Skeletal muscle cell (primary cell): Measurements from ENCODE around the gene TMEM179B.
"Not testable (repeated sequence)": the region's sequence is repeated elsewhere in the genome, so short reads cannot be mapped to it uniquely, and the experiment has no call there.

Source experiments
- DNase-seq: peaks from one replicate; pipeline ENCODE4 v3.0.0-alpha.2; 2010; ENCODE audit warnings: low read depth
- H3K4me3 ChIP-seq: 2 replicates; pipeline ENCODE4 v1.5.1; 2011; ENCODE audit warnings: low read depth, mild to moderate bottlenecking, control low read depth, low read length, moderate library complexity

TMEM179B gene

DNA sequence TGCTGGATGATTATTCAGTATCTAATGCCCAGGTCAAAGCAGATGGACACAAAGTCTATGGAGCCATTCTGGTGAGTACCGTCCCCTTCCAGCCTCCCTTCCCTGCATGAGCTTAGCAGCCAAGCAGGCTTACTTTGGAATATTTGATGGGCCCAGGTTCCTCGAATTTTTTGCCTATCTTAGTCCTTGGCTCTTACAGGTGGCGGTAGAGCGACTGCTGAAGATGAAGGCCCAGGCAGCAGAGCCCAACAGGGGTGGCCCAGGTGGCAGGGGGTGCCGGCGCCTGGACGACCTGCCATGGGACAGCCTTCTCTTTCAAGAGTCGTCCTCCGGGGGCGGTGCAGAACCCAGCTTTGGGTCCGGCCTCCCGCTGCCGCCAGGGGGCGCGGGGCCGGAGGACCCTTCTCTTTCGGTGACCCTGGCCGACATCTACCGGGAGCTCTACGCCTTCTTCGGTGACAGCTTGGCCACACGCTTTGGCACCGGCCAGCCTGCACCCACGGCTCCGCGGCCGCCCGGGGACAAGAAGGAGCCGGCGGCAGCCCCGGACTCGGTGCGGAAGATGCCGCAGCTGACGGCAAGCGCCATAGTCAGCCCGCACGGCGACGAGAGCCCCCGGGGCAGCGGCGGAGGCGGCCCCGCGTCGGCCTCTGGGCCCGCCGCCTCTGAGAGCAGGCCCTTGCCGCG, 741 bp upstream of the TMEM179B start:
- no peak for DNase-seq

DNA sequence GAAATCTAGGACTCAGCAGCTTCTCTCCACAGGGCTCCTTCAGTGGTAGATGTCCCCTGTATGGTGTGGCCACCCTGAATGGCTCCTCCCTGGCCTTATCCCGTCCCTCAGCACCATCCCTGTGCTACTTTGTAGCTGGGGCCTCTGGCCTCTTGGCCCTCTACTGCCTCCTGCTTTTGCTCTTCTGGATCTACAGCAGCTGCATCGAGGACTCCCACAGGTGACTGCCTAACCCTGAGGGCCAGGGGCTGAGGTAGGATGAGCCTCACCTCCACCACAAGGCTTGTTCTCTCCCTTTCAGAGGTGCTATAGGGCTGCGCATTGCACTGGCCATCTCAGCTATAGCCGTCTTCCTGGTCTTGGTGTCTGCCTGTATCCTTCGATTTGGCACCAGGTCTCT, 1.8 kb downstream of the TMEM179B start:
- no peak overlapping the region for H3K4me3 ChIP-seq
- no peak for DNase-seq

More for the DNA sequence above, 741 bp upstream of the TMEM179B start:
- H3K4me3 ChIP-seq, result peak overlapping the region; percentile 94

DNA sequence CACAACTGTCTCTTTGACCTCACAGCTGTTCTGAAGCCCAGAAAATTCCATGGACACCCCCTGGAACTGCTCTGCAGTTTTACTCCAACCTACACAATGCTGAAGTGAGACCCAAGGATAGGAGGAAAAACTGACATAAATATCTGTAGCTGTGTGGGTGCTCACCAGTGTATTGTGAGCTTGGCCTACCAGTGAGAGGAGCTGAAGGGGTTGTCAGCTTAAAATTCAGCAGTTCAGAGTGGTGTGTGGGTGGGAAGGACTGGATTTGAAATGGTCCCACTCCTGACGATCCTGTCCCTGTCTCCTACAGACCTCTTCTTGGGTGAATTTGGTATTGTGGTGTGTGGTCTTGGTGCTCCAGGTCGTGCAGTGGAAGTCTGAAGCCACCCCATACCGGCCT, 2.4 kb downstream of the TMEM179B start:
- no peak for DNase-seq

DNA sequence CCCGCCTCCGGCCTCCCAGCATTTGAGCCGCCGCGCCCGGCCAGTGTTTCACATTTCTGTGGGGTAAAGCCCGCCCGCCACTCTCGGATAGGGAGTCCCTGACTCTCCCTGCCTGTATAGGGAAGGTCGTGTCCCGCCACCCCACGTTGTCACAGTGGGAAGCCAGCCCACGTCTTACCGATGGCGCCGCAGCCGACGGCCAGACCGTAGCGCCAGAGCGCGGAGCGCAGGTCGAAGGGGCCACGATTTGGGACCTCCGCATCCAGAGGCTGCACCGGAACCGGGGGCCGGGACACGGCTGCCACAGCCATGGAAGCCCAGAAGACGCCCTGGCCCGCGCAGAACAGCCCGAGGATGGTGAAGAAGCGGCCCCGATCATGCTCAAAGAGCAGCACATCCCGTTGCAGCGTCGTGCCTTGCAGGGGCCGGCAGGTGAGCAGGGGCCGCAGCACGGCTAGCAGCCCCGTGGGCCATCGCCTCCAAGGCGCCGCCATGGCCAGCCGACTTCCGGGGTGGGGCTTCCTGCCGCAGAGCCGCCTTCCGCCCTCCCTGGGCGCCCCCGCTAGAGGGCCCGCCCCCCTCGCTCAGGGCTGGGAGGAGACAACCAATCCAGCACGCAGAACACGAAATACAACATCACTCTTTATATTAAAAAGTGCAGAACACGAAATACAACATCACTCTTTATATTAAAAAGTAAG, 4.4 kb downstream of the TMEM179B start, which contains the start of gene TMEM223:
TMEM223 (minus strand) TSS at position 506 of the 701 bp plus-strand sequence; CDS start at position 494, 12 bp downstream.
- DNase-seq, result no peak
- peak within 1 kb of the TSS; percentile 77 for H3K4me3 ChIP-seq

More for the DNA sequence above, 2.4 kb downstream of the TMEM179B start:
- H3K4me3 ChIP-seq, result no peak overlapping the region

DNA sequence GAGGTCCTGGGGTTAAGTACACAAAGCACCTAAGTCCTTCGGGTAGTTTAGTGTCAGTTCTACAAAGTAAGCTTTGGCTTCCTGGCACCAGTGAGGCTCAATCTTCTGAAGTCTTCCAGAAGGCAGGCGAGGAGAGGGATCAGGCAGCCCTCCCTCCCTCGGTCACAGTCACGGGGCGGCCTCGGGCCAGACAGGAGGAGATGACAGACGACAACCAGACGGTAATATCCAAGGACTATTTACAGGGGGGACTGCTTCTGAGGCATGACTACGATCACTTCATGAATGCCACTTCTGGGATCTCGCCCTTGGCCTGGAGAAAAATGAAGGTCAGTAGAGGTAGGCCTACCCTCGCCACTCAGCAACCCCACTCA, 5.0 kb downstream of the TMEM179B start:
- H3K4me3 ChIP-seq, result peak overlapping the region; percentile 77
- no peak for DNase-seq

DNA sequence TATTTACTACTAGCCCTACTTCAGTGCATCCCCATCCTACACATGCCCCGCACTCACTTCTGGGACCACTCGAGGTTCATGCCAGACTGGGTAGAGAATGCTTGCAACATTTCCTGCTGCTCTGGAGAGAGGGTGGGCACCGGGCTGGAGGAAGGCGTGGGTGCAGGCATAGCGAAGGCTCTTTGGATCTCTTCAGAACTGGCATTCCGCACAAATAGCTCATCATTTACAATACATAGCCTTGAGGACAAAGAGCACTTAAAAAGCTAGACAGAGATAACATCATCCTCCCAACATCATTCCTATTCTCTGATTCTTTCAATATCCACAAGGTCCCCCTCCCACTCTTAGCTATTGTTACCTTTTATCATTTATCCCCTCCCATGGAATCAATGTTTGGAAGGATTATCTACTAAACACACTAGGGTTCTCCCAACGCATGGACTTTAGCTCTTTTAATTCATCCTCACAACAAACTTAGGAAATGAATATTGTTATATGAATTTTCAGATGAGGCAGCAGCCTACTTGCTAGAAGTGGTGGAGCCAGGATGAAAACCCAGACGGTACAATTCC, 7.1 kb downstream of the TMEM179B start:
- no peak for DNase-seq
- no peak overlapping the region for H3K4me3 ChIP-seq

DNA sequence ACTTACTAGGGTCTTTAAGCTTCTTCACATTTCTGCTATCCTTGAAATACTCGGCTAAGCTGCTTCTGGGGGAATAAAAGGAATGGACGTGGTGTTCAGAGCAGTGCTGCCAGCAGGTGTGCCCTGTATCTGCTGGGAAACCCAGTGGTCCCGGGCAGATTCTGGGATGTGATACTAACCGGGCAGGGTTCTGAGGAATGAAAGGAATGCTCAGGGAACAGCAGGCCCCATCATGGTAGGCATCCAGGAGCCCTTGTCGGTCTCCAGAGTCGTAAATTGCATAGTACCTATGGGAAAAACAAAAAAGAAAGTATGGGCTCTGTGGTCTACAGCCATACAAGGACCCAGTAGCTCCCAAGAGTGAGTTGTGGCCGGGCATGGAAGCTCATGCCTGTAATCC, 9.1 kb downstream of the TMEM179B start:
- no peak overlapping the region for H3K4me3 ChIP-seq
- DNase-seq, result no peak

DNA sequence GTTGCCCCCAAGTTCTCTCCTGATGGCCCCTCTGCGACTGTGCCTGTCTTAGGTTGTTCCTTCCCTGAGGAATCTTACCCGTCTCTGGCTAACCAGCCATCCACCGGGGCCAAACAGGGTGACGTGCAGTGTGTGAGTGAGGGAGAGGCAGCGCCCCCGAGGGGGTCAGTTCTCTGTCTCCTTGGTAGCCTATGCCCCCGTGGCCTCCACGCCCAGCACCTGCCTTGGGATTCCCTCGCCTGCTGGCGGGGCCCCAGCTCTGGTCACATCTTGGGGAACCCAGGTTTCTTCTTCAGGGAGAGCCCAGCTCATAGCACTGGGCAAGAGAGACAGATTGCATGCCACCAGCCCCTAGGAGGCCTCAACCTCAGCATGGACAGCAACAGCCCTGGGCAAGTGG, 12.3 kb downstream of the TMEM179B start:
- DNase-seq, result no peak
- no peak overlapping the region for H3K4me3 ChIP-seq

DNA sequence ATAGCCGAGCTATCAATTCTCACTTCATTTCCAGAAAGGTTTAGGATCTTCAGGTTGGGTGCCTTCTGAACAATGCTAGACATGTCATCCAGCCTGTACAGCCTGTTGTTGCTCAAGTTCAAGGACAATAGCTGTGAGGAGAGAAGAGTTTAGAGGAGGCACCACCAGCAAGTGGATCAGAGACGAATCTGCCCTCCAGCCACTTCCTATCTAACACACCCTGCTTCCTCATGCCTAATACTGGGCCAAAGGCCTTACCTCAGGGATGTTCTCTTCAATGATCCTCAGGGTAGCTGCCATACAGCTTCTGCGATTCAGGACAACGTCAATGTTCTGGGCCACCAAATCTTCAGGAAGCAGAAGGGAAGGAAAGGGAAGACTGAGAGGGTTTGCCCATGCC, 13.9 kb downstream of the TMEM179B start:
- H3K4me3 ChIP-seq, result no peak overlapping the region
- no peak for DNase-seq

DNA sequence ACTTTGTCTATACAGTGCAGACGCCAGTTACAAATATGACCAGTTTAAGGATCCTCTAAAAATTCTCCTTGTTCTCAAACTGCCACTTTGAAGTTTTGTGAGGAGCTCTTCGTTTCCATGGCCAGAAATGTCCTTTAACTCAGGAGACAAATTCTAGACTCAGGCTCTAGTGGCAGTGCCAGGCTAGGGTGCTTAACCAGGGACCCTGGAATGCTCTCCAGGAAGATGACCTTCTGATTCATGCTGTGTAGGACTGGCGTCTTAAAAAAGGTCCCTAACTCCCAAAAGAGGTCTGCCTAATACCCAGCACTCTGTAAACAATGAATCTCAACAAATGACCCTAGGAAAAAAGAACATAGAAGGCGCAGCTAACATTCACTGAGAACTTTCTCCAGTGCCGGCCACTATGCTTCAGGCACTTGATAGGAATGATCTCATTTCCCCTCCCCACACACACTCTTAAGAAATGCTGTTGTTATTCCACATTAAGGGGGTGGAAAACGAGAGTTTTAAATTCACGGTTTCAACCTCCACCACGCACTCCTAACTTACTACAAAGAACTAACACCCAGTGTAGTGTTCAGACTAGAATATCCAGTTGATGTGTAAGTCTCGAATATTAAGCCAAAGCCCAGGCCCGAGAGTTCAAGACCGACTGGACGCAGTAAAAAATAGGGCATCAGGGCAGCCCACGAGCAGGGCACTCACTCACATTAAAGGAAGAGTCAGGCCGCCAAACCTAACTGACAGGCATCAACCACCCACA, 17.3 kb downstream of the TMEM179B start:
- H3K4me3 ChIP-seq, result peak overlapping the region; percentile 73
- no peak for DNase-seq

DNA sequence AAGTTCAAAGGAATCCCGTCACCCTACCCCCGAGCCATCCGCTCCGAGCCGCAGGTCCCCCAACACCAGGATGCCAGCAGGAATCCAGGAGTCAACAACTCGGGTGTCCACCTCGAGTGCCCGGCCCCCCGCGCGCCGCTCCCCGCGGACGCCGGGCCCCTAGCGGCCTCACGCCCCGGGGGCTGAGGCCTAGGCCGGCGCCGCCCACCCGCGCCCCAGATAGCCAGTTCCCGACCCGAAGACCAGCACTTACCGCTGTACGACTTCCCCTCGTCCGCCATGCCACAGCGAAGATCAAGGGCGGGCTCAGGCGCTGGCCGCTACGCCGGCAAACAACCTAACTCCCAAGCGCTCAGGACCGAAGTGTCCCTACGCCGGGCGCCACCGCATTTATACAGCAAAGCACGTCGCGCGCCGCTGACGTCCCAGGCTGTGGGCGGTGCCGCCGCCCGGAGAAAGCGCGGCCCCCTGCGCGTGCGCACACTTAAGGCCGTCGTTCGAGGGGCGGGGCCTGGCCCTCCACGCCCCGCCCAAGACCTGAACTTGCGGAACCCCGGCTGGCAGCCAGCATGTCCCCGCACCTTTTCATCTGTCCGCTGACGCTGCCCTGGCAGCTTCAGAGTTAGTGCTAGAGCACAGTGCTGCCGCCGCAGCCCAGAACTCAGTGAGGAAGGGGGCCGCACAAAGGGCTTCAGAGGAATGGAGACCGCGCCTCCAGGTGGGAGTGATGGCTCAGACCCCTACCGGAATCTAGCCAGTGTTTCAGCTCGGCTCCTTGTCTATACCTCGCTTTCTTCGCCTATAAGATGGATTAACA, 18.1 kb downstream of the TMEM179B start, which contains the start of gene NXF1:
NXF1 (minus strand) TSS at position 365 of the 817 bp plus-strand sequence; CDS start at position 281, 84 bp downstream.
- peak within 1 kb of the TSS; percentile 73 for H3K4me3 ChIP-seq

DNA sequence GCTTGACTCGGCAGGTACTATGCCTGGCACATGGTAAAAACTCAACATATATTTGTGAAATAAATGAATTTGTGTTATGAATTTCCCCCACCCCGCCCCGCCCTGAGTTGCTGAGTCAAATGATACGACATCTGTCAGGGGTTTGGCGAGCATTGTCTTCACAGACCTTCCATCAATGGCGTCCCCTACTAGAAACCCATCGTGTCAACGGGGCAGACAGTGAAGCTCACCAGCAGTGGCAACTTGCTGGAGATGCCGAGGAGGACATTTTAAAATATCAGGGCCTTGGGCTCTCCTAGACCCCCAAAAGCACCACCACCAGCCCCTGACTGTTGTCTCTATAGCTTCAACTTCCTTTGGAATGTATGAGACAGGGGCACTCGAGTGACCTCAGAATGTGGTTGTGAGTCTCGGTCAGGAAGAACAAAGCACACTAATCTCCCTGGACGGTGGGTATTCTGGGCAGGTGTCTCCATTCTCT, 18.8 kb downstream of the TMEM179B start:
- no peak for DNase-seq
- peak overlapping the region; percentile 73 for H3K4me3 ChIP-seq

More for the DNA sequence above, 18.1 kb downstream of the TMEM179B start, which contains the start of gene NXF1:
- peak; percentile 81 for DNase-seq

DNA sequence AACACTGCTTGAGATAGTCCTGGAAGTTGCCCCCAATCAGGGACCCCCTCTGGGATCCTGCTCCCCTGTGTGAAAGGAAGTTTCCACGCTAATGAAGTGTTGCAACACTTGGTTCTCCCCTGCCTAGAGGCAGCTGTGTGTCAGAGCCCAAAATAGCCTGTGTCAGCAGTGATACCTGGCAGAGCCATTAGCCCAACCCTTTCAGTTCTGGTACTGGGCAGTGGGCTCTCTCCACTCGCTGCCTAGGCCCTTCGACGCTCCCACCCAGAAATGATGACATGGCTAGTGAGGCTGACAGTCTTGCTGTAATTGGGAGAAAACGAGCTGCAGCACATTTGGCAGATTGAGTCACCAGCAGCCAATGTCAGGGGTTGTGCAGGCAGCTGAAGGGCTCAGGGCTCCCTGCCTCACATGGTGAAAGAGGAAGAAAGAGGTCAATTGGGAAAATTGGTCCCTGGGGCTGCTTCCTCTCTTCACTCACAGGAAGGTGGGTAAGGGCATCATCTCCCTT, 19.5 kb downstream of the TMEM179B start:
- DNase-seq, result peak; percentile 36
- no peak overlapping the region for H3K4me3 ChIP-seq

DNA sequence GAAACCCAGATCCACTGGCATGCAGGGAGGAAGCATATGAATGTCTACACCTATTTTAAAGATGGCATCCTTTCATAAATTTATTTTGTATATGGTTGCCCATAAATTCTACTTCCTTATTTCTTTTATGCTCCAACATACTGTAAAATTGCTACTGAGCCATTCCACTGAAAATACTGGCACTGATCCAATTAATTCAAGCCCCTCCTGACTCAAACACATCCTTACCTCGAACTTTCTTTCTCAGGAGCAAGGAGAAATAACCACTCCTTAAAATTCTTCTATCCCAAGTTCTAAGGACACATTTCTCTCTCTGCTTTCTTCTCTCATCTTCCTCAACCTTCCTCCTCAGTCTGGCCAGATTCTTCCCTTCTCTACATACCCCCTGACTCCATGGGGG, 23.5 kb downstream of the TMEM179B start:
- no peak for DNase-seq

DNA sequence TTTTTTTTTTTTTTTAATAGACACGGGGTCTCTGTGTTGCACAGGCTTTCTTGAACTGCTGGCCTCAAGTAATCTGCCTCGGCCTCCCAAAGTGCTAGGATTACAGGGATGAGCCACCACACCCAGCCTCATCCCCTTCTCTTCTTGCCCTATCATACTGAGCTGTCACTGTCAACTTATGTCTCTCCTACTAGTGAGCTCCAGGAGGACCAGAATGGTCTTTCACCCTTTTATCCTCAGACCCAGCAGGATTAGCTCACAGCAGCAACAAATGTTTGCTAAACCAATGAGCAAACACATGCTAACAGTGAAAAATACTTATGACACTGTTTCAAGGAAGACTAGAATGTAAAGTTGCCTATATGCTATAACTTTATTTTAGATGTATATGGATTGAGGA, 24.5 kb downstream of the TMEM179B start:
- H3K4me3 ChIP-seq, result no peak overlapping the region
- DNase-seq, result no peak

More for the DNA sequence above, 23.5 kb downstream of the TMEM179B start:
- no peak overlapping the region for H3K4me3 ChIP-seq

DNA sequence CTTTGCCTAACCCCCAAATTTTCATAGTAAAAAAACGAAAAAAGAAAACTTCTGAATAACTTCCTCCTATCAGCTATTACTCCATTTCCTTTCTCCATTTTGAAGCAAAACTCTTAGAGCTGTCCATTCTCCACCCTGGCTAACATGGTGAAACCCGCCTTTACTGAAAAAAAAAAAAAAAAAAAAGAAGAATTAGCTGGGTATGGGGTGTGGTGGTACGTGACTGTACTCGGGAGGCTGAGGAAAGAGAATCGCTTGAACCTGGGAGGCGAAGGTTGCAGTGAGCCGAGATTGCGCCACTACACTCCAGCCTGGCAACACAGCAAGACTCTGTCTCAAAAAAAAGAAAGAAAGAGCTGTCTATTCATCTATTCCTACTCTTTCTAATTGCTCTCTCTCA, 29.4 kb downstream of the TMEM179B start:
- H3K4me3 ChIP-seq, result no peak overlapping the region
- DNase-seq, result no peak

DNA sequence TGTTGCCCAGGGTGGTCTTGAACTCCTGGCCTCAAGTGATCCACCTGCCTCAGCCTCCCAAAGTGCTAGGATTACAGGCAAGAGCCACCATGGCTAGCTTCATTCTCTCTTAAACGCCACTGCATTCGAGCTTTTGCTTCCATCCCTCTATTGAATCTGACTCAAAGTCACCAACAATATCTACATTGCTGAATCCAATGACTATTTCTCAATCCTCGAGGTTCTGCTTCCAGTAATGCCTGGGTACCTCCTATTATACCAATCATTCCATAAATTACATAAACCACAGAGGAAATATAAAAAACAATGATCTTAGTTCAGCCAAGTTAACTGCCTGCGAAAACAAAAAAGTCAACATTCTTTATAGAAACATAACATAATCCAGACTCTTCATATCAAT, 29.9 kb downstream of the TMEM179B start:
- no peak for DNase-seq
- no peak overlapping the region for H3K4me3 ChIP-seq

DNA sequence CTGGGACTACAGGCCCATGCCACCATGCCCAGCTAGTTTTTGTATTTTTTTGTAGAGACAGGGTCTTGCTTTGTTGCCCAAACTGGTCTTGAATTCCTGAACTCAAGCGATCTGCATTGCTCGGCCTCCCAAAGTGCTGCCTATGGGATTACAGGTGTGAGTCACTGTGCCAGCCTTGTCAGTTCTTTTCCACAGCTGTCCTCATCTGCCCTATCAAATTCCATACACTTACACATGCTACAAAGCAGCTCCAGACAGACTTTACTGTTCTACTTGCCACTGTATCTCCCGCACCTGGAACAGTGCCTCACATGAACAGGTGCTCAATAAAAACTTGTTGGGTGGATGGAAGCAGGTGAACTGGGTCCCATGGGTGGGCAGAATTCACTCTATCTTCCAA, 36.5 kb downstream of the TMEM179B start:
- no peak overlapping the region for H3K4me3 ChIP-seq
- no peak for DNase-seq

DNA sequence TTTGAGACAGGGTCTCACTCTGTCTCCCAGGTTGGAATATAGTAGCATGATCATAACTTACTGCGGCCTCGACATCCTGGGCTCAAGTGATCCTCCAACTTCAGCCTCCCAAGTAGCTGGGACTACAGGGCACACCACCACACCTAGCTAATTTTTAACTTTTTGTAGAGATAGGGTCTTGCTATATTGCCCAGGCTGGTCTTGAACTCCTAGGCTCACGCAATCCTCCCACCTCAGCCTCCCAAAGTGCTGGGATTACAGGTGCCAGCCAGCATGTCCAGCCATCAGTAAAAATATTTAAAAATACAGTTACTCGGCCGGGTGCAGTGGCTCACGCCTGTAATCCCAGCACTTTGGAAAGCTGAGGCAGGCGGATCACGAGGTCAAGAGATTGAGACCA, 40.9 kb downstream of the TMEM179B start:
- DNase-seq, H3K4me3 ChIP-seq: not testable (repeated sequence)
